Measurements from ENCODE around the gene WDR73.
A peak's percentile ranks its signal among the peaks of the same experiment; 100 is the strongest.
"Not testable (repeated sequence)": the region's sequence is repeated elsewhere in the genome, so short reads cannot be mapped to it uniquely, and the experiment has no call there.

WDR73 gene

DNA sequence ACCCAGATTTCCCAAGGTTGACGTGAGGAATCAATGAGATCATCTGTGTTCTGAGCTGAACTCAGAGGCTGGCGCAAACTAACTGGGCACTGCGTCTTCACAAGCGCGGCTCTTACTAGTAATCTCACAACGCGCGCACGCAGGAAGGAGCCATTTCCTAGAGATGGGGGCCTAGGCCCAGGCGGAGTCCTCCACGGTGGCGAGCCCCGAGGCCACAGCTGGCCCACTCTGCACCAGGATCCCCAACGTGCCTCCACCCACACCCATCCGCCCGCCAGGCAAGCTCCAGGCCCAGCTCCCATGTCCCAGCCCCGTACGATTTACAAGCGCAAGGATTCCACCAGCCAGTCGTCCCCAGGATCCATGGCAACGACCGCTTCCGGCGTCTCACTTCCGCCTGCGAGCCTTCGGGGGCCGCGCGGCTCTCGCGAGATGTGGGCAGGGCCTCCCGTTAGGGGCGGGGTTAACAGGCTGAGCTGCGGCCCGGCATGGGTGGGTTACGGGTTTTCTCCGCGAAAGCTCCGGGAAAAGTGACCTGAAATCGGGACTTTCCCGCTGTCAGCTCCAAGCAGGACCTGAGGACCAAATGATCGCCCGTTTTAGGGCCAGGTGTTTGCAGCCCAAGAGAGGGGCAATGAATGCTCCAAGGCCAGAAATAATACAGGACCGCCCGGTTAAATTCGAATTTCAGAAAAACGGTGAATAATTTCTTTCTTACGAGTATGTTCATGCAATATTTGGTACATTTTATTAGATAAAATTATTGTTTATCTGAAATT, at the start of gene WDR73:
Gene WDR73 (minus strand): TSS at position 374 of the 779 bp plus-strand sequence. CDS start 9 bp downstream, at position 365.
- peak; percentile 98 for DNase-seq

DNA sequence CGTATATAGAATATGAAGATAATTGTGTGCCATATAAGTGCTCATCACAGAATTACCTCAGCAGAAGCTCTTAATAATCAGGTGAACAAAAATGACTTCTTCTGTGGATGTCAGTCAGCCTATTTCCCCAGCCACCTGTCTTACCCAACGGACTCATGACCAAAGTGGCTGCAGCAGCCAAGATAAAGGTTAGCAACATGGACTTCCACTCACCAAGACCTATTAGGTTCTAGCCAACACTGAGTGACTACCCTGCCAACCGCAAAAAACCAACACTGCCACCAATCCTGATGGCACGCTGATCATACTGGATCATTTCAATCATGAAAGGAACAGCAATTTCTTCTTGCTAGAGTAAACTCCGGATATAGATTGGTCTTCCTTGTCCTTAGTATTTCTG, 49.7 kb upstream of the WDR73 start:
- no peak for DNase-seq

DNA sequence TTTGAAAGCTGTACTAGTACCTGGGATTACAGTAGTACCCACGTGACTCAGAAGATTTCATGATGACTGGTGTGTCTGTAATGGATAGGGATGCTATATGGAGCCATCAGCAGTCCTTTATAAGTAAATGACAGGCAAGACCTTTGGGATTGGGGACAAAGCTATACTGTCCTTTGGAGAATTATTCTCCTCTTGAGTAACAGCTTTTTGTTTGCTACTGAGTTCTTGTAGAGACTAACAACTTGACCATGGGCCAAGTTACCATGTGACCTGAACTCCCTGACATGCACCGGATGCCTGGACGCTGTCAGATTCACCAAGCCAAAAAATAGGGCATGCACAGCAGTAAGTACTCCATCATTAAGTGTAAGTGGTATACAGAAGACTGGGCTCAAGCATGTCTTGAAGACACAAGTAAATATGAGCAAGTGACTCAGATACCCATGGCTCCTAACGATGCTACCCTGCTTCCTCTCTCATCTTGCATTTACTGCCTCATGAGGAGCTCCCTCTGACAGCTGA, 48.9 kb upstream of the WDR73 start:
- no peak for DNase-seq

DNA sequence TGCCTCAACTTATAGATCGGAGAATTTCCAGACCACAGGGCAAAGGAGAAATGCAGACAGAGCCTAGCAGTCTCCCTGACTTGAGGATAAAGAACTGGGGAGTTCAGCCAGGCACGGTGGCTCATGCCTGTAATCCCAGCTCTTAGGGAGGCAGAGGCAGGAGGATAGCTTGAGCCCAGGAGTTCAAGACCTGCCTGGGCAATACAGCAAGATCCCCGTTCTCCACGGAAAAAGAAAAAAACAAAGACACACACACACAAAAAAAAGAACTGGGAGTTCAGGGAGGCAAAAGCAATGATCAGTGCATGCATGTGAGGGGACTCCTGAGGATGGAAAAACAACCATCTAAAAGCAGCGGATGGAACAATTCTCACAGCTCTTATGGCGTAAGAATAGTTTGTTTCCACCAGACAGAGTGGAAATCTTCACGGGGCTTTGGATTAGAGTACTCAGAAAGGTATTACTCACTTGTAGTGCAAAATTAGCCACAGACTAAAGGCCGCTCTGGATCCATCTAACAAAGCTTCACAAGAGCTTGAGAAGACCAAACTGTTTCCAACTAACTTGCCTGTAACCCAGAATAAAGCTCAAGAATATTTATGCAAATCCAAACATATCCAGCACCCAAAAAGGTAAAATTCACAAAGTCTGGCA, 45.6 kb upstream of the WDR73 start:
- peak; percentile 21 for DNase-seq

DNA sequence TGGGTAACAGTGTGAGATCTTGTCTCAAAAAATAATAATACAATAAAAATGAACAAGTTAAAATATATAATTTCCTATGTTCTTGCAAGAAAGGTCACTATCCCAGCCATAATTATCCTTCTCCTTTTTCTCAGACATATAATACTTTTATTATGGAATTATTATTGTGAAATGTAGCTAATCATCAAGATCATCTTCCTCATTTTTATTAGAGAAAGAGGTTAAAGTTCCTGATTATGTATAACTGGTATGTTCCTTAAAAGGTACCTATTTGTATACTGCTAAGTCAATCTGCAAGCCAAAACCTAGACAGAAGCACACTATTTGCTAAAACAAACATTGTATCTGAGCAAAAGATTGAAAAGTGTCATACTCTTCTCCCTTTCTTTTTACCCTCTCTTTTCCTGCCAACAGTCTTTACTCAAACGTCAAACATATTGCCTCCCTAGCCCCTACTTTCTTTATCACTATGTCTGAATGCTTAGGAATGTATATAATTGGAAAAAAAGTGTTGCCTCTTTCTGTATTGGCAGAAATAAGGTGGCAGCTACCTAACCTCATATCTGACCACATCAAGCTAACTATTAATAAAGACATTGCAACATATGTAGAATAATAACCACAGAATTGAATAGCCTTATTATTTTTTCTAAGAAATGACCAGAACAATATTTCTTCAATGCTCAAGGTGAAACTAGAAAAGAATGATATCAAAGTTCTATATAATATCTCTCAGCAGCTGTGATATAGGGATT, 43.3 kb upstream of the WDR73 start:
- no peak for DNase-seq

DNA sequence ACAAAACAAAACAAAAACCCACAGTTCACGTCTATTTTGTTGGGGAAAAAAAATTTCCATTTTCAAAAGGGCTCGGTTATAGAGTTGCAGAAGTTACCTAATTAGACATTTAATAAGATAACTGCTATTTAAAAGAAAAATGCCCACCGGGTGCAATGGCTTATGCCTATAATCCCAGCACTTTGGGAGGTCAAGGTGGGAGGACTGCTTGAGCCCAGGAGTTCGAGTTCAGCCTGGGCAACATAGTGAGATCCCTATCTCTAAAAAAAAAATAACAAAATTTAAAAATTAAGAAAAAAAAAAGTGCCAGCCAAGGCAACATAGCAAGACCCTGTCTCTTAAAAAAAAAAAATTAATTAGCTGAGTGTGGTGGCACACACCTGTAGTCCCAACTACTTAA, 42.7 kb upstream of the WDR73 start:
- DNase-seq: no peak

DNA sequence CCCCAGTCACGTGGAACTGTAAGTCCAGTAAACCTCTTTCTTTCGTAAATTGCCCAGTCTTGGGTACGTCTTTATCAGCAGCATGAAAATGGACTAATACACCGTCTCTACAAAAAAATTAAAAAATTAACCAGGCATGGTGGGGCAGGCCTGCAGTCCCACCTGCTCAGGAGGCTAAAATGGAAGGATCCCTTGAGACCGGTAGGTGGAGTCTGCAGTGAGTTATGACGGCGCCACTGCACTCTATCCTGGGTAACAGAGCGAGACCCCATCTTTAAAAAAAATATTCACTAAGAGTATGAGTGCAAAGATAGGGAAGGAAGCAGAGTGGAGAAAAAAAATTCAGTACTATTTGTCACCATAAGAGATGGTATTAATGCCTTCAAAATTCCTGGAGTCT, 36.3 kb upstream of the WDR73 start:
- DNase-seq: no peak

DNA sequence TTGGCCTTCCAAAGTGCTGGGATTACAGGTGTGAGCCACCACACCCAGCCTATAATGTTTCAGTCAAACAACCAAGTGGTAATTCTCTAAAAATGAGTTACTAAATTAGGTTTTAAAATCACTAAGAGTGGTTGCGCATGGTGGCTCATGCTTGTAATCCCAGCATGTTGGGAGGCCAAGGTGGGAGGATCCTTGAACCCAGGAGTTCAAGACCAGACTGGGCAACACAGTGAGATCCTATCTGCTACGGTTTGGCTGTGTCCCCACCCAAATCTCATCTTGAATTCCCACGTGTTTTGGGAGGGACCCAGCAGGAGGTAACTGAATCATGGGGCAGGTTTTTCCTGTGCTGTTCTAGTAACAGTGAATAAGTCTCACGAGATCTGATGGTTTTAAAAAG, 35.8 kb upstream of the WDR73 start:
- no peak for DNase-seq

DNA sequence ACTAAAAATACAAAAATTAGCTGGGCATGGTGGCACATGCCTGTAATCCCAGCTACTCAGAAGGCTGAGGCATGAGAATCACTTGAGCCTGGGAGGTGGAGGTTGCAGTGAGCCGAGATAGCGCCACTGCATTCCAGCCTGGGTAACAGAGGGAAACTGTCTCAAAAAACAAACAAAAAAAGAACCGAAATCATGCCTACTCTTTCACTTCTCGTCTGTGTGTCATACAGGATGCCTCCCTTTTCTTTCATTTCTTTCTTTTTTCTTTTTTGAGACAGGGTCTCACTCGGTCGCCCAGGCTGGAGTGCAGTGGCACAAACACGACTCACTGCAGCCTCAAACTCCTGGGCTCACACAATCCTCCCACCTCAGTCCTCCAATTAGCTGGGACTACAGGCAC, 32.4 kb upstream of the WDR73 start:
- DNase-seq: not testable (repeated sequence)

DNA sequence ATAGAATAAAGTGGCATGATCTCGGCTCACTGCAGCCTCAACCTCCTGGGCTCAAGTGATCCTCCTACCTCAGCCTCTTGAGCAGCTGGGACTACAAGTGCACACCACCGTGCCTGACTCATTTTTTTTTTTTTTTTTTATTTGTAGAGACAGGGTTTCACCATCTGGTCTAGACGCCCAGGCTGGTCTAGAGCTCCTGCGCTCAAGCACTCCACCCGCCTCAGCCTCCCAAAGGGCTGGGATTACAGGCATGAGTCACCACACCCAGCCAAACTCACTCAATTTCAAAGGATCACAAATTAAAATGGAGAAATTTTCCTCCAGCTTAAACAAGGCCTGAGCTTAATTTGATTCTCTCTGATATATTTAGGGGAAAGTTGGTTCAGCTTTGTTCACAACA, 31.2 kb upstream of the WDR73 start:
- no peak for DNase-seq

DNA sequence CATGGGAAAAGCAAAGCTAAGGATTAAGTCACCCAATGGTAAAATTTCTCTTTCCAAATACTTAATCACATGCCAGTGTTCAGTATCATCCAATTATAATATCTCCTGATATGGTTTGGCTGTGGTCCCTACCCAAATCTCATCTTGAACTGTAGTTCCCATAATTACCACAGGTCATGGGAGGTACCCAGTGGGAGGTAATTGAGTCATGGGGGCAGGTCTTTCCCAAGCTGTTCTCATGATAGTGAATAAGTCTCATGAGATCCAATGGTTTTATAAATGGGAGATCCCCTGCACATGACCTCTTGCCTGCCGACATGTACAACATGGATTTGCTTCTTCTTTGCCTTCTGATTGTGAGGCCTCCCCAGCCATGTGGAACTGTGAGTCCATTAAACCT, 30.0 kb upstream of the WDR73 start:
- DNase-seq: no peak

DNA sequence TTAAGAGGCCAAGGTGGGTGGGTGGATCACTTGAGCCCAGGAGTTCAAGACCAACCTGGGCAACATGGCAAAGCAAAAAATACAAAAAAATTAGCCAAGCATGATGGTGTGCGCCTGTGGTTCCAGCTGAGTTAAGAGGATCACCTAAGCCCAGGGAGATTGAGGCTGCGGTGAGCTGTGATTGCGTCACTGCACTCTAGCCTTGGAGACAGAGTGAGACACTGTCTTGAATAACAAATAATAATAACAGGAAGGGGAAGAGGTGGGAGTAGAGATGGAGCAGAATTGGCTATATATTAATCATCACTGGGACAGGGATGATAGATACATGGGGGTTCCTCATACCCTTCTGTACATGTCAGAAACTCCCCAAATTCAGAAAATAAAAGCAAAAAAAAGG, 27.7 kb upstream of the WDR73 start:
- peak; percentile 59 for DNase-seq

DNA sequence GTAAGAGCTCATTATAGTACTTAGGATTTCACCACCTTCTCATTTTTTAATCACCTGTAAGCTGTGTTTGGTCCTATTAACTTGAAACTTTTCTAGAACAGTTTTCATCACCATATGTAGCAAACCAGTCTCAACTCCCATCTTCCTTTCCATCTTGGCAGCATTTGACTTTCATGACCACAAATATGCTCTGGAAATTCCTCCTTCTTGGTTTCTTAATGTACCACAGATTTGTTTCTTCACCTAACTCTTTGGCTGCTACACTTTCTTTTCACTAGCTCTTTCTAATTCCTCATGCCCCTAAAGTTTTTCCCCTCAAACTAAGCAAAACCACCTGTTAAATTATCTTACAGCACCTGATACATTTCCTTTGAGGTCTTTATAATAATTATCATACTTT, 17.1 kb upstream of the WDR73 start:
- no peak for DNase-seq

DNA sequence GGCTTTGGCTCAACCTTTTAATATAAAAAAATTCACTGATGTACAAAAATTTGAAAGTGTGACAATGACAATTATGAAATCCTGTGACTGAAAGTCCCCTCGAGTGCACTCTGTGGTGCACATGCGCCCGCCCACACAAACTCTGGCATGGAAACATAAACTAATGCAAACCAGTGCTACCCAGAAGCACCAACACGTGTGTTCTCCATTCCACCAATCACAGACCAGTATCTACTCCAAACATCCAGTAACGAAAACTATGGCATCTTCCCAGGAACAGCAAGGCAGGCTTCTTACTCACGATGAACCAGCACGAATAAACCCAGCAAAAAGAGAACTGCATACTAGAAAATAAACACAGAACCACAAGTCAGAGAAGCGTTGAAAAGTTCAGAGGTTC, 15.6 kb upstream of the WDR73 start:
- peak; percentile 67 for DNase-seq

DNA sequence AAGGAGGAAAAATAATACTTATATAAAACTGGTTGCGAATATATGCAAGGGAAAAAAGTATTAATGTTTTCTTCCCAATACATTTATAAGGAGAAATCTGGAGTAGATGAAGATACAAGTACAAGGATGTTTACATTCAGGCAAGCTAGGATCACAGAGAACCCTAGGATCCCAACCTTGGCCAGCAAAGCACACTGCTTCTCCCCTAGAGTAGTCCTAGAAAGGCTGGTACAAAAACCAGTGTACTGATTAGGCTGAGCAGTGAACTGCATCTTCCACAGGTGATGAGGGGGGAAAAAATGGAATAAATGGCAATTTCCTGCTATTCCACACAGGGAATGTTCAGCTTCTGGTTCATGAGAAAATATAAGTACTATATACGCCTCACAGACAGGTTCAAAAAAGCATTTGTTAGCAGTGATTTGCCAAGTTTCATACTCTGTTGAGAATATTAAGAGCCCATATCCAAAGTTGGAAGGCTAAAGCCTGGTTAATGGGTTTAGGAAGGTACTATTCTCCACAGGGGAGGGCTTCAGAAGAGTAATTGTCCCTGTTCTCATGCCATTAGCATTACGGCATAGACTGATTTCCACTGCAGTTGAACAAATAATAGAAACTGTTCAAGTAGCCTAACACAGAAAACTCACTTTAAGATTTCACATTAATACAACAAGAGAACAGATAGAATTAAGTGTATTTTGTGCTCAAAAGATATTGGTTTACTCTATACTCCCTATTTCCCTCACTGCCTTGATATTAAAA, 14.3 kb upstream of the WDR73 start:
- DNase-seq: no peak

DNA sequence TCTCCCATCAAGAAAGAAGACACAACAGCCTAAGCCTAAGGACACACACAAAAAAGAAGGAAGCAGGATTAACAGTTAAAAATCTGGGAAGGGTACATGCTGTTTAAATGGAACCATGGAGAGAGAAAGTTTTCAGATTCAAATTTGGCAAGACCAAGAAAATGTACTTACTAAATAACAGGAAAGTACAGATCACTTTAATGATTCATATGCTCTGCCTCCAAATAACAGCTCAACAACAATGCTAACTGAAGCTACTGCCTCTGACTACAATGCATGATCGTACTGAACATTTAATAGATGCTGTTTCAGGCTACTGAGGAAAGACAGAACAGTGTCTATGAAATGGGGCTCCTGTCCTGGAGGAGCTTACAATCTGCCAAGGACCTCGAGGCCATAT, 12.3 kb upstream of the WDR73 start:
- no peak for DNase-seq

DNA sequence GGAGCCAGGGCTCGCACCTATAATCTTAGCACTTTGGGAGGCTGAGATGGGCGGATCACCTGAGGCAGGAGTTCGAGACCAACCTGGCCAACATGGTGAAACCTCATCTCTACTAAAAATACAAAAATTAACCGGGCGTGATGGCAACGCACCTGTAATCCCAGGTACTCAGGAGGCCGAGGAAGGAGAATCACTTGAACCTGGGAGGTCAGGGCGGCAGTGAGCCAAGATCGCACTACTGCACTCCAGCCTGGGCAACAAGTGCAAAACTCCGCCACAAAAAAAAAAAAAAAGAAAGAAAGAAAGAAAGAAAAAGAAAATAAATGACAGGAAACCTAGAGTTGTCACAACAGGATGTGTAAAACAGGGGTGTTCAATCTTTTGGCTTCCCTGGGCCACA, 6.9 kb upstream of the WDR73 start:
- no peak for DNase-seq

DNA sequence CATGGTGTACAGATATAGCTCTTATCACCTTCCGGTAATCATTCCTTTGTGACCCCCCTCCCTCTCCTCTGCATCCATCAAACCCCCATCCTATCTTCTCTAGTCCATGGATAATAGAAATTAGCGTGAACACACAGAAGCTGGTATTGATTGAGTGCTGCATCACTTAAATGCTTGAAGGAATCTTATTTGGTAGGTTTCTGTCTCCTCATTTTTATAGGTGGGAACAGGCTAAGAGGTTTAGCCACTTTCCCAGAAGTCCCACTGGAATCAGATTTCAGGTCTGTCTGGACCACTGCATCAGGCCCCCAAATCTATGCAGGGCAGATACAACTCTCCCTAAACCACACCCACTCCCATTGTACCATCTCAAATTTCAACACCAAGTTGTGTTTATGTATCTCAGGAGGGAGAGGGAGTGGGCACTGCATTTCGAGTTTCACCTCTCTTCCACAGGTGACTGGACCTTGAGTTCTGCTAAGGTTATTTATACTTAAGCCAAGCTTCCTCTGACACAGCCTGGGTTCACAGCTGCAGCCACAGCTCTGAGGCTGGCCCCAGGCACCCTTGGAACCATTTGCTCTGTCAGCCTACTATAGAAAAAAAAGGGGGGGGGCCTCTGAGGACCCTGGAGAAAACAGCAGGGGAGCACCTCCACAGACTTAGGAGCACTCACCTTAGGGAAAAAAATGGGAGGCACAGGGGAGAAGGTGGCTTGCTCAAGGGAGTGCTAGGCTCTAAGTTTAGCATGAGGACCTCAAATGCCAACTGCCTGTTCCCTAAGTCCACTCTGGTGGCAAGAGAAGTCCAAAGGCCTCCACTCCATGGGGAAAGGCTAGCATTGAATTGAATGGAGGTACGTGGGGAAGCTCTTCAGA, 6.1 kb upstream of the WDR73 start:
- no peak for DNase-seq

DNA sequence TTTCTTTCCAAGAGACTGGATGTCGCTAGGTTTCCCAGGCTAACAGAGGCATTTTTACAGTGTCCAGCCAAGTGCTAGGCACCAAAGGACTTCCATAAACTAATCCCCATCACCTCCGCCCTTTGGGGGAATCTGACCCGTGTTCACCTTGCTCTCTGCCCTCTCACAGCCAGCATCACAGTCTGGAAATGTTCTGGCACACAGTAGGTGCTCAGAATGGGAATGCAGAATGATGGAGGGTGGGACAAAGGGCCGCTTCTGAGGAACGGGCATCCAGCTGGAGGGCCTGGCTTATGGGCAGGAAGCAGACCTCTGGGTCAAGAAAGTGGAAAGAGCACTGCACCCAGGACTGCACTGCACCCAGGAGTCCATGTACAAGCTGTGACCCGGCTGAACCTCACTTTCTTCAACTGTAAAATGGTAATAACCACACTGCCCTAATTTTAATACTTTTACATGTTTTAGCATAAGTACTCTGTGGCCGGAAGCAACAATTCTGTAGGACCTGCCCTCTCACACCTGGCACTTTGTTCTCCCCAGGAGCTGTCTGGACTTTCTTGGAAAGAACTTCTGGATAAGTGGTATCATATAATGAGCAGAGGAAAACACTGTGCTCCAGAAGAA, 4.8 kb upstream of the WDR73 start:
- DNase-seq: no peak

DNA sequence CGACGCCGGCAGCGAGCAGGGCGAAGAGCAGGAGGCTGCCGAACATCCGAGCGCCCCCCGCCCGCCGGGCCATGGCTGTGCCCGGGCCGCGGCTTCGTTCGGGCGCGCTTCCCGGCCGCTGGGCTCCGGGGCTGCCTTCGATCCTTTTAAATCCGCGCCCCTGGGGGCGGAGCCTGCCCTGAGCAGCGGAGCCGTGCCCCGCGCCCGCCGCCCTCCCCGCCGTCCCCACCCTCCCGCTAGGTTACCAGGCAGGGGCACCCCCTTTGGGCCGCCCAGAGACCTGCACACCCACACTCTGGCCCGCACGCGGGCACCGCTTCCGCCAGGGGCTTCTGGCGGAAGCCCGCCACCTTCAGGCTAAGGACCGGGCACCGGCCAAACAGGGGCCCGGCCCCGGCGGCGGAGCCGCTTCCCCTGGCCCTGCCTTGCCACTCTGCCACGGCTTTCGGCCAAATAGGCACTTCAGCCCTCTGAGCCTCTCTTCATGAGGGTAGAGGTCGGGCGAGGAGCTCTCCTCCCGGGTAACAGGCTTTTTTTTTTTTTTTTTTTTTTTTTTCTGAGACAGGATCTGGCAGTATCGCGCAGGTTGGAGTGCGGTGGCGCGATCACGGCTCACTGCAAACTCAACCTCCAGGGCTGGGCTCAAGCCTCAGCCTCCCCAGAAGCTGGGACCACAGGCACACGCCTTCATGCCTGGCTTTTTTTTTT, 4.2 kb upstream of the WDR73 start, which contains the start of gene NMB:
Gene NMB (minus strand): TSS at position 120 of the 708 bp plus-strand sequence. CDS start 47 bp downstream, at position 73.
- DNase-seq: peak; percentile 82

DNA sequence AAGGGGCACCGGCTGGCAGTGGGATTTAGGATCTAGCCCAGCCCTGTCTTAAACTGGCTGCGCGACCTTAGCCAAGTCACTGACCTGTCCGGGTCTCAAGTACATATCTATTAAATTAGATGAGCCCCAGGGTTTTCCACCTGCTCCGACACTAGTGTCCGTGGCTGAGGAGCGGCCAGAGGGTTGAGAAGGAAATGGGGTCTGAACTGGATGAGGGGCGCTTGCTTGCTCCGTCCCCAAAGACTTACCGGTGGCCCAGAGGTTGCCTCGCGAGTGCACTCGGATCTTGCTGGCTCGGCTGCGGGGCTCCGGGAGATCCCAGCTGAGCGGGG, 3.6 kb upstream of the WDR73 start:
- DNase-seq: no peak

Measured in stimulated activated CD4-positive, alpha-beta T cell treated with anti-CD3 and anti-CD28 coated beads, Interleukin-4, amount 100 ng/mL, for 24 hours (primary cell).